ENCODE measurements around the gene TP53I11.

Gene TP53I11

DNA sequence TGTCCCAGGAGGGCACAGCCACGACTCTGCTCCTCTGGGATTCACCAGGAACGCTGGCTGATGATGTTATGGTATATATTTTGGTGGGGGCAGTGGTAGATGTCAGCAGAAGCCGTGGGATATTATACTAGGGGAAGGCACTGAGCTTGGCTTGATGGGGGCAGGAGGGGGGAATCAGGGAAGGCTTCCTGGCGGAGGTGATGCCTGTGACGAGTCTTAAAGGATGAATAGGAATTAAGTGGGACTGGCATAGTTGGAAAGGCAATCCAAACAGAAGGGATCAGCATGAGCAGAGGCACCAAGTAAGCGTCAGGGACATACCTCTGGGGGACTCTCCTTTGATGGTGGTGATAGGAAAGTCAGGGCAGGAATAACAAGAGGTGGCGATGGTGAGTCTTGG lies 47.6 kb downstream of the TP53I11 start:
- H3K4me1 ChIP-seq (ENCODE audit: control insufficient read depth, insufficient read depth, low read length), result peaks cover 12% of the 10 kb centered on the region
- H3K36me3 ChIP-seq (ENCODE audit: control insufficient read depth, insufficient read depth, low read length), result no peaks in the 10 kb centered on the region
- no peak overlapping the region for H3K9ac ChIP-seq (ENCODE audit: low read depth, low read length)
- H3K4me3 ChIP-seq (ENCODE audit: low read depth, low read length), result no peak overlapping the region
- peaks cover 2% of the 10 kb centered on the region for H3K9me3 ChIP-seq (ENCODE audit: control insufficient read depth, insufficient read depth, low read length)
- H3K27me3 ChIP-seq (ENCODE audit: control insufficient read depth, insufficient read depth, low read length), result no peaks in the 10 kb centered on the region

DNA sequence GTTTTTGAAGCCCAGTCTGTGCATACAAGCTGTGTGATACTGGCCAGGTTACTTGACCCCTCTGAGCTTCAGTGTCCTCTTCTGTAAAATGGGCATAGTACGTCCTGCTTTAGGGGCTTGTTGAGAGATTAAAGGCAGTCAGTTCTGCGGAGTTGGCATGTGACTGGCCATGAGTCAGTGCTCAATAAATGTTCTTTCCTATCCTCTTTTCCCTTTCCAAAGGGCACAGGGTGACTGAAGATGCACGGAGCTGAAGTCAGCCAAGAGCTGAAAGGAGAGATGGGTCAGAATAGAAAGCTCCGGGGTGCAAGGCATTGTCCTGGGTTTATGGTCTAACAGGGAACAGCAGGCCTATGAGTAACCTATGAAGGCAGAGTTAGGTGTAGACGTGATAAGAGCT lies 48.9 kb downstream of the TP53I11 start:
- H3K9ac ChIP-seq (ENCODE audit: low read depth, low read length), result no peak overlapping the region
- H3K9me3 ChIP-seq (ENCODE audit: control insufficient read depth, insufficient read depth, low read length), result peaks cover 2% of the 10 kb centered on the region
- no peak overlapping the region for H3K4me3 ChIP-seq (ENCODE audit: low read depth, low read length)
- no peaks in the 10 kb centered on the region for H3K27me3 ChIP-seq (ENCODE audit: control insufficient read depth, insufficient read depth, low read length)
- H3K36me3 ChIP-seq (ENCODE audit: control insufficient read depth, insufficient read depth, low read length), result no peaks in the 10 kb centered on the region
- peaks cover 12% of the 10 kb centered on the region for H3K4me1 ChIP-seq (ENCODE audit: control insufficient read depth, insufficient read depth, low read length)

DNA sequence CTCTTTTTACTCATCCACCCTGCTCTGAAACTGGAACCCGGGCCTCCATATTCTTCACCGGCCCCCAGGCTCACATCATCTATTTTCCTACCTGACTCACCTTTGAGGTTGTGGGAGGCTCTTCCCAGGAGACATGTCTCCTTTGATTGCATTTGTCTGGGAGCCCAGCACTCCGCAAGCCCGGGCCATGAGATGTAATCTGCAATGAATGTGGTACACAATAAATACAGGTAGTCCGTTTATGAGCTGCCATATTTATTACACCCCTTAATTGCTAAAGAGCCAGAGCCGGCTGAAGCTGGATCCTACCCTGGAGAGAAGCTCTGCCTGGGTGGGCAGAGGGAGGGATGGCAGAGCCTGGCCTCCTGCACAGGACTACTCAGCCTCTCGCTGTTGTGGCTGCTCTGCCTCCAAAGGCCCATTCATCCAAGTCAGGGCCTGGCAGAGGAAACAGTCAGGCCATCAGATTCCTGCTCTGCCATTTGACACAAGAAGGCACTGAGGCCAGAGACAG lies 49.5 kb downstream of the TP53I11 start:
- Histone ChIP-seq H3K9me3 (ENCODE audit: control insufficient read depth, insufficient read depth, low read length) (peaks cover 2% of the 10 kb centered on the region), H3K4me3 (ENCODE audit: low read depth, low read length) (no peak overlapping the region), H3K27me3 (ENCODE audit: control insufficient read depth, insufficient read depth, low read length) (no peaks in the 10 kb centered on the region), H3K9ac (ENCODE audit: low read depth, low read length) (no peak overlapping the region), H3K36me3 (ENCODE audit: control insufficient read depth, insufficient read depth, low read length) (no peaks in the 10 kb centered on the region), H3K4me1 (ENCODE audit: control insufficient read depth, insufficient read depth, low read length) (peaks cover 12% of the 10 kb centered on the region)

DNA sequence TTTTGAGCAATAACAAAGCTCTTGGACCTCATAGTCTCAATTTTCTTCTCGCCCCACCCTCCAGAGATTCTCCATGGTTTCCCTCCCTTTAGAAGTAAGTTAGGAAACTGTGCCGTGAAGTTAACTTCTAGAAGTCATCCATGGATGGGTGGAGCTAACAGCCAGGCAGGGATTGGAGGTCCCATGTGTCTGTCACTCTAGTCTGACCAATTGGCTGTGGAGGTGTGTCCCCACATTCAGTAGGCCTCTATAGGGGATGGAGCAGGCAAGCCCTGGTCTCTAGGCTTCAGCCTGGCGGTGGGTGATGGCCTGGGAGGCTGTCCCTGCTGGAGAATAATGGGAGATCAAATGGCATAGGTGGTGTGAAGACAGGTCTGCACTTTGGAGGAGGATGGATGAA lies 50.7 kb downstream of the TP53I11 start:
- Histone ChIP-seq H3K36me3 (ENCODE audit: control insufficient read depth, insufficient read depth, low read length) (no peaks in the 10 kb centered on the region), H3K9me3 (ENCODE audit: control insufficient read depth, insufficient read depth, low read length) (peaks cover 2% of the 10 kb centered on the region), H3K27me3 (ENCODE audit: control insufficient read depth, insufficient read depth, low read length) (peaks cover 3% of the 10 kb centered on the region), H3K4me1 (ENCODE audit: control insufficient read depth, insufficient read depth, low read length) (peaks cover 1% of the 10 kb centered on the region), H3K9ac (ENCODE audit: low read depth, low read length) (no peak overlapping the region), H3K4me3 (ENCODE audit: low read depth, low read length) (no peak overlapping the region)

DNA sequence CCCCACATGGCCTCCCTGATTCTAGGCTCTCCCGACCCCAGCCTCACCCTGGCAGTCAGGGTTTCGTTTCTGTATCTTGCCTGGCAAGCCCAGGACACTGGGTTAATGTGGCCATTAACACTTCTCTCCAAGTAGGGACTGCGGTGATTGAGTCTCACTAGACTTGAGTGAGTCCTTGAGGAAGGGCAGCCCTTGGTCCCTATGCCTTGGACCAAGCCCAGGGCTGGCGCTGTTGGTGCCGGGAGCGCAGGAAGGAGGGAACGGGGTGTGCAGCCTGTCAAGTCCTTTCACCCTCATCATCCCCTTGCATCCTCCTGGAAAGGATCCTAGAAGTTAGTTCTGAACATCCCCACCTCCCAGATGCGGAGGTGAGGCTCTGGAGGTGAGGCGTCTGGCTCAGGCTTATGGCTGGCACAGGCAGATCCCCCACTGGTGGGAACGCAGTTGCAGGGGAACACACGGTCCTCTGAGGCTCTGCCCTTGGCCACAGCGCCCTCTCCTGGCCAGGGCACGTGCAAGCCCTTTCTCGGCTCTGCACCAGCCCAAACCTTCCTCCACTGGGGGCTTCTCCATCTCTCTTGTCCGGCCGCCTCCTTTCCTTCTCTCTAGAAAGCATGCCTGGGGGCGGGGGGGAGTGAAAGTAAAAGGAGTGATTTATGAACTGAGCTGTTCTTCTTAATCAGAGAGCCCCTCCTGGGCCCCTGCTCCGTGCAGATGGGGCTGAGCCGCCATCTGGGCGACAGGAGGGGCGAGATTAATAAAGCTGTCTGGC lies 56.7 kb downstream of the TP53I11 start:
- Histone ChIP-seq H3K4me3 (ENCODE audit: low read depth, low read length) (no peak overlapping the region), H3K4me1 (ENCODE audit: control insufficient read depth, insufficient read depth, low read length) (peaks cover 10% of the 10 kb centered on the region), H3K27me3 (ENCODE audit: control insufficient read depth, insufficient read depth, low read length) (peaks cover 3% of the 10 kb centered on the region), H3K9me3 (ENCODE audit: control insufficient read depth, insufficient read depth, low read length) (peaks cover 2% of the 10 kb centered on the region), H3K36me3 (ENCODE audit: control insufficient read depth, insufficient read depth, low read length) (no peaks in the 10 kb centered on the region), H3K9ac (ENCODE audit: low read depth, low read length) (no peak overlapping the region)

DNA sequence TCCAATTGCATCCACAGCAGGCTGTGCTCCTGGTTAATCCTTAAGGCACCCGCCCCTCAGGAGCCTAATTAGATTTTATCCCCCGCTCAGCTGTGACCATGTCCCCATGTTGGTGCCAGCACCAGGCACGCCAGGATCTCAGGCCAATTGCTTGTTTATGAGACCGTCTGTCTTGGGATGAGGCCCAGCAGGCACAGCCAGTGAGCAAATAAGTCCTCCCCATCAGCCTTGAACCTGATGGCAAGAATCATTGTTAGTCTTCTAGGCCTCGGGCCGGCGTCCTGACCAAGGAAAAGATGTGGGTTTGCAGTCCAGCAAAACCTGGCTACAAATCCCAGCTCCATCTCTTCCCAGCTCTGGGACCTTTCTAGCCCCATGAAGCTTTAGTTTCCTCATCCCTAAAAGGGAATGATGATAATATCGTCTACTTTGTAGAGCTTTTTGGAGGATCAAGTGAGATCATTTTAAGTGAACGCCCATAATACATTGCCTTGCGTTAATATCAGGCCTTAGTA lies 57.3 kb downstream of the TP53I11 start:
- Histone ChIP-seq H3K27me3 (ENCODE audit: control insufficient read depth, insufficient read depth, low read length) (peaks cover 3% of the 10 kb centered on the region), H3K9ac (ENCODE audit: low read depth, low read length) (no peak overlapping the region), H3K36me3 (ENCODE audit: control insufficient read depth, insufficient read depth, low read length) (no peaks in the 10 kb centered on the region), H3K4me1 (ENCODE audit: control insufficient read depth, insufficient read depth, low read length) (peaks cover 10% of the 10 kb centered on the region), H3K4me3 (ENCODE audit: low read depth, low read length) (no peak overlapping the region), H3K9me3 (ENCODE audit: control insufficient read depth, insufficient read depth, low read length) (no peaks in the 10 kb centered on the region)

DNA sequence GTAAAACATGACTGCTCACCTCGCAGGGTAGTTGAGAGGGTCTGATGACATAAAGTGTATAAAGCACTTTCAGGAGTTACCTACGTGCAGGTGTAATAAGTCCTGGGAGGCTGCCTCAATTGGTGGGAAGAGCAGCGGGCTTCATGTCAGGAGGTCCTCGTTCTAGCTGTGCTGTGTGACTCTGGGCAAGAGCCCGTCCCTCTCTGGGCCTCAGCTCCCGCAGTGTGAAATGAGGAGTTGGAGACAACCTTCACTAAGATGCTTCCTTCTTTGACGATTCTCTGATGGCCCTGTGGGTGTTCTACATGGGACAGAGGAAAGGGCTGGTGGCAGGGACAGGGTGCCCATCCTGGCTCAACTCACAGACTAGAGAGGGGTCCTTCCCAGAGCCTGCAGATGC lies 57.8 kb downstream of the TP53I11 start:
- H3K9me3 ChIP-seq (ENCODE audit: control insufficient read depth, insufficient read depth, low read length), result no peaks in the 10 kb centered on the region
- no peak overlapping the region for H3K4me3 ChIP-seq (ENCODE audit: low read depth, low read length)
- peaks cover 3% of the 10 kb centered on the region for H3K27me3 ChIP-seq (ENCODE audit: control insufficient read depth, insufficient read depth, low read length)
- no peaks in the 10 kb centered on the region for H3K36me3 ChIP-seq (ENCODE audit: control insufficient read depth, insufficient read depth, low read length)
- H3K9ac ChIP-seq (ENCODE audit: low read depth, low read length), result no peak overlapping the region
- H3K4me1 ChIP-seq (ENCODE audit: control insufficient read depth, insufficient read depth, low read length), result peaks cover 10% of the 10 kb centered on the region

DNA sequence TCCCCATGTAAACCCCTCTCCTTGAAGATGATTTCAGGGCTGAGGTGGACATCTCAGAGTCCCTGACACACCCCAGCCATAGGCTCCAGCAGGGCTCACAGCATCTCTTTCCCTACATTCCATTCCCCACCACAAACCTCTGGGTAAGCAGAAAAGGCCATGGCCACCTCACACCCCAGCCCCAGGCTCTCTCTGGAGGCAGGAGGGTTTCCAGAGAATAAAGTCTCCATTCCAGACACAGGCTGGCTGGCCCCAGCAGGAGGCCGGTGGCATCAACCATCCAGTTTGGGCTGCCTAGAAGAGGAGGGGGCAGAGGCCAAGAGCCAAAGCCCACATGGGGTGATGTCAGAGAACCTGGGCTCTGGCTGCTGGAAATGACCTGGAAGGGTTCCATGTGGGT lies 61.4 kb downstream of the TP53I11 start:
- Histone ChIP-seq H3K4me1 (ENCODE audit: control insufficient read depth, insufficient read depth, low read length) (peaks cover 10% of the 10 kb centered on the region), H3K4me3 (ENCODE audit: low read depth, low read length) (no peak overlapping the region), H3K9ac (ENCODE audit: low read depth, low read length) (no peak overlapping the region), H3K9me3 (ENCODE audit: control insufficient read depth, insufficient read depth, low read length) (no peaks in the 10 kb centered on the region), H3K36me3 (ENCODE audit: control insufficient read depth, insufficient read depth, low read length) (no peaks in the 10 kb centered on the region), H3K27me3 (ENCODE audit: control insufficient read depth, insufficient read depth, low read length) (no peaks in the 10 kb centered on the region)

DNA sequence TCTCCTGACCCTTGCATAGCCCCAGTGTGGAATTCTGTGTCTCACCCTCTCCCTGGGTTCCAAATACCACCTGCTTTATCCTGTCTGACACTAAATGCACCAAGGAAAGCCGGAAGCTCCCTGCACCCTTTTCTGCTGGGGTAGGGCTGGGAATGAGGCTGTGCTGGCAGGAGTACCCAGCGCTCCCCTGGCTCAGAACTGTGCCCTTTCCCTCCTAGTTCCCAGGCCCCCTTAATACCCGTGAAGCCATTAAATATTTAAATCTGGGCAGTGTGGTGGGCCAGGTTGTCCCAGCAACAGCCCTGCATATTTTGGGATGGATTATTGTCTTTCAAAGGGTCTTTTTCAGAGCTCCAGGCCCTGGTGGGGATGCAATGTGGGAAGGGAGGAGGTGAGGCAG lies 63.0 kb downstream of the TP53I11 start:
- no peaks in the 10 kb centered on the region for H3K36me3 ChIP-seq (ENCODE audit: control insufficient read depth, insufficient read depth, low read length)
- no peak overlapping the region for H3K4me3 ChIP-seq (ENCODE audit: low read depth, low read length)
- no peaks in the 10 kb centered on the region for H3K9me3 ChIP-seq (ENCODE audit: control insufficient read depth, insufficient read depth, low read length)
- H3K9ac ChIP-seq (ENCODE audit: low read depth, low read length), result no peak overlapping the region
- no peaks in the 10 kb centered on the region for H3K4me1 ChIP-seq (ENCODE audit: control insufficient read depth, insufficient read depth, low read length)
- no peaks in the 10 kb centered on the region for H3K27me3 ChIP-seq (ENCODE audit: control insufficient read depth, insufficient read depth, low read length)

DNA sequence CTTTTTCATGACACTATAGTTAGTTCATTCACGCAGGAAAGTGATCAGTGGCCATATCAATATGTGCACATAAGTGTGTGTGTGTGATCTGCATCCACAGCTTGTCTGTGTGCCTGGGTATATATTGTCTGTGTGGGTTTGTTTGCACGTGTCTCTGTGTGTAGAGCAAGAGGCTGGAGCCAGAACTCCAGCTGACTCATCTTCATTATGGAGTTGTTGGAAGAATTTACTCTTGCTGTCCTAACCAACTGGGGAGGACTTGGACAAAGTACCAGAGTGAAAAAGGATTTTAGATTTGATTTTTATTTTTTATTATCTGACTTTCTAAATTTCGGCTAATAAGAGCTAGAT lies 63.9 kb downstream of the TP53I11 start:
- H3K27me3 ChIP-seq (ENCODE audit: control insufficient read depth, insufficient read depth, low read length), result no peaks in the 10 kb centered on the region
- H3K4me1 ChIP-seq (ENCODE audit: control insufficient read depth, insufficient read depth, low read length), result no peaks in the 10 kb centered on the region
- H3K9ac ChIP-seq (ENCODE audit: low read depth, low read length), result no peak overlapping the region
- no peaks in the 10 kb centered on the region for H3K36me3 ChIP-seq (ENCODE audit: control insufficient read depth, insufficient read depth, low read length)
- no peak overlapping the region for H3K4me3 ChIP-seq (ENCODE audit: low read depth, low read length)
- H3K9me3 ChIP-seq (ENCODE audit: control insufficient read depth, insufficient read depth, low read length), result no peaks in the 10 kb centered on the region

DNA sequence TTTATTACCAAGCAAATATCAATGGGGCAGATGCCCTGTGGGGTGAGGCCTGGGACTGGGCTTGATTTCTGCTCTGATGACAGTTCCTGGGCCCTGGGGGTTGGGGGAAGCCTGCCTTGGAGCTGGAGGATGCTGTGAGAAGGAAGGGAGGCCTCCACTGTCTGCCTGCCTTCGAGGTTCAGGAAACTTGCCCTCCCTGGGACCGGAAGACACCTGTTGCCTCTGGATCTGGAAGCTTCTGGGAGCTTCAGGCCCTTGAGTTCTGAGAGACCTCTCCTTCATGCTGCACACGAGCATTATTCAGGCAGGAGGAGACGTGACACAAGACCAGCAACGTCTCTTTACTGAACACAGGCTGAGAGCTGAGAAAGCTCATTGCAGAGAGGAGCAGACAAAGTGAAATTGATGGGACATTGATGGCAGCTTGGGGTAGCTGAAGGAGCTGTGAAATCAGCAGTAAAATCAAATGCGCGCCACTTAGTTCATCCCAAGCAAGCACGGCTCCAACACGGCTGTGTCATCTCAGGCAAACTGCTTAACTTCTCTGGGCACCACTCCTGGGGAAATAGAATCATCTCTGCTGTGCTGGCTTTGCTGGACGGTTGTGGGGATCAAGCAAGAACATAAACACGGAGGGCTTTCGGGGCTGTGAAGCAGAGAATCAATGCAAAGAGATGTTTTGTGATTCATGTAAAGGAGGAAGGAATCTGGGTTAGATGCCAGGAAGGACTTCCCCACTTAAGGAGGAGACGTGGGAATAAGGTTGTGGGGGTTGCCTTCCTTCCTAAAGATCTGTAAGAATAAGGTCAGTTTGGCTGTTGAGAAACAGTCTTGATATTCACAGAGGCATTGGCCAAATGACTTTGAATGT lies 64.5 kb downstream of the TP53I11 start:
- no peaks in the 10 kb centered on the region for H3K27me3 ChIP-seq (ENCODE audit: control insufficient read depth, insufficient read depth, low read length)
- no peak overlapping the region for H3K9ac ChIP-seq (ENCODE audit: low read depth, low read length)
- H3K9me3 ChIP-seq (ENCODE audit: control insufficient read depth, insufficient read depth, low read length), result no peaks in the 10 kb centered on the region
- no peaks in the 10 kb centered on the region for H3K36me3 ChIP-seq (ENCODE audit: control insufficient read depth, insufficient read depth, low read length)
- H3K4me1 ChIP-seq (ENCODE audit: control insufficient read depth, insufficient read depth, low read length), result no peaks in the 10 kb centered on the region
- H3K4me3 ChIP-seq (ENCODE audit: low read depth, low read length), result no peak overlapping the region
